HUES48 (cell line): Measurements from ENCODE around the gene SAMD11.
"Not testable (repeated sequence)": the region's sequence is repeated elsewhere in the genome, so short reads cannot be mapped to it uniquely, and the experiment has no call there.

Experiments used
- H3K27ac ChIP-seq: one replicate; pipeline ENCODE4 v1.7.0; 2013; ENCODE audit warnings: low read depth, low read length, inconsistent platforms
- H3K27me3 ChIP-seq: 2 replicates; pipeline ENCODE4 v1.6.1; 2013; ENCODE audit warnings: mild to moderate bottlenecking, low read length; ENCODE audit not compliant: control insufficient read depth, insufficient read depth
- H3K36me3 ChIP-seq: 2 replicates; pipeline ENCODE4 v1.6.1; 2013; ENCODE audit warnings: low read length; ENCODE audit not compliant: control insufficient read depth, insufficient read depth
- H3K4me1 ChIP-seq: 2 replicates; pipeline ENCODE4 v1.6.1; 2013; ENCODE audit warnings: mild to moderate bottlenecking, low read length; ENCODE audit not compliant: control insufficient read depth, insufficient read depth
- H3K4me3 ChIP-seq: 2 replicates; pipeline ENCODE4 v1.5.1; 2013; ENCODE audit warnings: mild to moderate bottlenecking, low read depth, low read length
- H3K9ac ChIP-seq: 2 replicates; pipeline ENCODE4 v1.6.1; 2013; ENCODE audit warnings: mild to moderate bottlenecking, low read depth, low read length, moderate library complexity
- H3K9me3 ChIP-seq: 2 replicates; pipeline ENCODE4 v1.6.1; 2013; ENCODE audit warnings: low read length; ENCODE audit not compliant: control insufficient read depth, insufficient read depth

Gene SAMD11

DNA sequence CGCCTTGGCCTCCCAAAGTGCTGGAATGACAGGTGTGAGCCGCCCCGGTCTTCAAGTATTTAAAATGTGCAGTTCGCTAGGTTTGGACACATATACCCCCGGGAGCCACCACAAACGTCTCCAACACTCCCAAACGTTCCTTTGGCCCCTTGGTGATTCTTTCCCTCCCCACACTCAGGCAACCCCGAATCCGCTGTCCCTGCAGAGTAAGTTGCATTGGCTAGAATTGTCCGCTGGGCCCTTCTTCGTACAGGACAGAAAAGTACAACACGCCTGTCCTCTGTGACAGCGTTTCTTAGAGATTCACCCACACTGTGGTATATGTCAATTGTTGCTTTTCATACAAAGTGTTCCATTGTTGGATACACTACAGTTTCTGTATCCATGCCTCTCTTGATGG is 61.4 kb downstream of the SAMD11 start:
- Histone ChIP-seq H3K27ac (no peak overlapping the region), H3K27me3 (peaks cover 57% of the 10 kb centered on the region), H3K36me3 (no peaks in the 10 kb centered on the region), H3K9me3 (no peaks in the 10 kb centered on the region), H3K4me1 (no peaks in the 10 kb centered on the region), H3K9ac (no peak overlapping the region), H3K4me3 (no peak overlapping the region)

- H3K4me3 ChIP-seq, H3K9ac ChIP-seq, H3K9me3 ChIP-seq, H3K4me1 ChIP-seq, H3K27ac ChIP-seq, H3K36me3 ChIP-seq: not testable (repeated sequence)
- H3K27me3 ChIP-seq, result peaks cover 61% of the 10 kb centered on the region
Measured at GRCh38 chr1:988061-988460, 64.3 kb downstream of the SAMD11 start.

GRCh38 chr1:991275-991674 is 67.6 kb downstream of the SAMD11 start:
- not testable (repeated sequence) for H3K4me3 ChIP-seq, H3K4me1 ChIP-seq, H3K36me3 ChIP-seq, H3K27ac ChIP-seq, H3K9me3 ChIP-seq, H3K9ac ChIP-seq
- H3K27me3 ChIP-seq, result peaks cover 64% of the 10 kb centered on the region

DNA sequence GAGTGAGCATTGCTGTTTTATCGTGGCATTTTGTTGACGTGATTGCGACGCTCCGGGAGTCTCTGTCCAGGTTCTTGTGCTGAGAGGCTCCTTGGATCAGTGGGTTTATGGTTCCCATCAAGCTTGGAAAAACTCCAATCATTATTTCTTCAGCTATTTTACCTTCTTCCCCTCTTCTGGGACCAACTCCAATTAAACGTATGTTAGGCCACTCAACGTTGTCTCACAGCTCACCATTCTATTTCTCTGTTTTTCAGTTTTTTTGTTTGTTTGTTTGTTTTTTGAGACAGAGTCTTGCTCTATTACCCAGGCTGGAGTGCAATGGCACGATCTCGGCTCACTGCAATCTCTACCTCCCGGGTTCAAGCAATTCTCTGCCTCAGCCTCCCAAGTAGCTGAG is 68.2 kb downstream of the SAMD11 start:
- no peak overlapping the region for H3K27ac ChIP-seq
- H3K4me3 ChIP-seq, result no peak overlapping the region
- no peaks in the 10 kb centered on the region for H3K9me3 ChIP-seq
- H3K36me3 ChIP-seq, result no peaks in the 10 kb centered on the region
- no peak overlapping the region for H3K9ac ChIP-seq
- H3K4me1 ChIP-seq, result no peaks in the 10 kb centered on the region
- peaks cover 67% of the 10 kb centered on the region for H3K27me3 ChIP-seq

- Histone ChIP-seq H3K4me3 (no peak overlapping the region), H3K9me3 (no peaks in the 10 kb centered on the region), H3K27me3 (peaks cover 72% of the 10 kb centered on the region), H3K9ac (no peak overlapping the region), H3K27ac (no peak overlapping the region), H3K4me1 (no peaks in the 10 kb centered on the region), H3K36me3 (no peaks in the 10 kb centered on the region)
Measured at GRCh38 chr1:992362-992761, 68.6 kb downstream of the SAMD11 start.

- Histone ChIP-seq H3K27ac (no peak overlapping the region), H3K4me3 (no peak overlapping the region), H3K4me1 (no peaks in the 10 kb centered on the region), H3K9ac (no peak overlapping the region), H3K27me3 (peaks cover 82% of the 10 kb centered on the region), H3K9me3 (no peaks in the 10 kb centered on the region), H3K36me3 (no peaks in the 10 kb centered on the region)
Measured at GRCh38 chr1:993379-993995, 69.8 kb downstream of the SAMD11 start.
